GM12878 (cell line): Measurements from ENCODE around the gene MEX3D. TPM values are rescaled to one million over a fixed set of nuclear protein-coding genes. Genes with fewer than 3 reads are reported as not detected.

Experiments
- BCL11A ChIP-seq: IDR thresholded peaks from 2 replicates; pipeline ENCODE4 v1.6.1; 2011; ENCODE audit warnings: low read depth, low read length
- CREM ChIP-seq: IDR thresholded peaks from 2 replicates; pipeline ENCODE4 v1.6.1; 2014; ENCODE audit warnings: antibody characterized with exemption, low read depth
- HDAC6 ChIP-seq: fragments of 200-600 bp; sonication (generic); IDR thresholded peaks from one replicate; pipeline ENCODE4 v1.8.0; 2017; ENCODE audit warnings: antibody characterized with exemption; ENCODE audit not compliant: unreplicated experiment
- IKZF1 ChIP-seq: fragments of 450-650 bp; conservative IDR thresholded peaks from 2 replicates; pipeline ENCODE4 v1.6.1; 2017; ENCODE audit warnings: antibody characterized with exemption, mild to moderate bottlenecking
- IRF4 ChIP-seq: IDR thresholded peaks from 2 replicates; pipeline ENCODE4 v1.6.1; 2011; ENCODE audit warnings: low read depth, low read length
- KDM1A ChIP-seq: fragments of 200-600 bp; sonication (generic); IDR thresholded peaks from 2 replicates; pipeline ENCODE4 v1.6.1; 2016; ENCODE audit warnings: borderline replicate concordance
- MAX ChIP-seq: IDR thresholded peaks from 2 replicates; pipeline ENCODE4 v1.6.1; 2012; ENCODE audit warnings: low read depth, low read length, improper control_type of control experiment
- MEF2B ChIP-seq: fragments of 450-650 bp; IDR thresholded peaks from 2 replicates; pipeline ENCODE4 v1.6.1; 2018; ENCODE audit warnings: mild to moderate bottlenecking, moderate library complexity; ENCODE audit not compliant: partially characterized antibody, poor library complexity, severe bottlenecking
- MLLT1 ChIP-seq: fragments of 450-650 bp; IDR thresholded peaks from 2 replicates; pipeline ENCODE4 v1.6.1; 2016; ENCODE audit warnings: mild to moderate bottlenecking
- MYB ChIP-seq: fragments of 150-350 bp; IDR thresholded peaks from 2 replicates; pipeline ENCODE4 v1.6.1; 2014; ENCODE audit warnings: mild to moderate bottlenecking, low read depth, low read length, borderline replicate concordance
- NR2C1 ChIP-seq: fragments of 450-650 bp; IDR thresholded peaks from 2 replicates; pipeline ENCODE4 v1.6.1; 2017; ENCODE audit warnings: antibody characterized with exemption, mild to moderate bottlenecking, moderate library complexity
- NRF1 ChIP-seq: conservative IDR thresholded peaks from 2 replicates; pipeline ENCODE4 v1.6.1; 2011; ENCODE audit warnings: mild to moderate bottlenecking, low read depth, low read length, improper control_type of control experiment
- RB1 ChIP-seq: fragments of 450-650 bp; formaldehyde crosslinking; IDR thresholded peaks from 2 replicates; pipeline ENCODE4 v1.6.1; 2017; ENCODE audit warnings: mild to moderate bottlenecking, borderline replicate concordance
- SIN3A ChIP-seq: IDR thresholded peaks from 2 replicates; pipeline ENCODE4 v1.6.1; 2012; ENCODE audit warnings: low read depth, low read length, improper control_type of control experiment
- SIX5 ChIP-seq: IDR thresholded peaks from 2 replicates; pipeline ENCODE4 v1.6.1; 2011; ENCODE audit warnings: mild to moderate bottlenecking, low read depth, low read length, moderate library complexity; ENCODE audit not compliant: severe bottlenecking
- ZBTB40 ChIP-seq: fragments of 450-650 bp; IDR thresholded peaks from 2 replicates; pipeline ENCODE4 v1.6.1; 2016; ENCODE audit warnings: mild to moderate bottlenecking, moderate library complexity, borderline replicate concordance
- ZNF687 ChIP-seq: fragments of 450-650 bp; IDR thresholded peaks from 2 replicates; pipeline ENCODE4 v1.6.1; 2017; ENCODE audit warnings: mild to moderate bottlenecking, moderate library complexity
- ZSCAN29 ChIP-seq: fragments of 450-650 bp; IDR thresholded peaks from 2 replicates; pipeline ENCODE4 v1.6.1; 2017; ENCODE audit warnings: mild to moderate bottlenecking, moderate library complexity
- polyA plus RNA-seq, 11 experiments: library from polyadenylated mRNA; depleted of rRNA in 4 of 11; unstranded in 6 of 11; stranded (reverse) in 5 of 11; fragments of >200 nt; fragmentation: Nextera tagmentation in 4 of 11; fragmentation: Illumina TruSeq in 1 of 11; extraction: Ambion mirVana in 4 of 11; extraction: Trizol in 1 of 11; gene quantifications; 1 replicate in 1 of 11; 2 replicates in 10 of 11; pipeline versions ENCODE4 v1.2.1 to v1.2.3, GENCODE V29; 2011 to 2016; ENCODE audit warnings: inconsistent platforms in 2 of 11, missing spikeins in 2 of 11, low read depth in 1 of 11
- total RNA-seq, 4 experiments: library from RNA; depleted of rRNA in 3 of 4; stranded (reverse); fragments of >200 nt in 3 of 4; fragmentation: Illumina TruSeq in 1 of 4; extraction: Trizol in 1 of 4; gene quantifications; 2 replicates each; pipeline versions ENCODE4 v1.2.1 to v1.2.3, GENCODE V29; 2013 to 2021

MEX3D gene
- total and polyA plus RNA-seq, 10 of the 15 experiments (the other 5 are each of a cell fraction or from before 2014, with no cell fraction given): 0.18 to 6.8 (median 0.81) TPM

- TF ChIP-seq IRF4 (no peak), MLLT1 (peak; percentile 88), RB1 (peak; percentile 58; the same call in 1 of the 2 replicates), HDAC6 (no peak), SIN3A (peak; percentile 77), ZNF687 (0 out of 2 replicates have a peak, but pooled peaks have one; percentile 10), ZBTB40 (0 out of 2 replicates have a peak, but pooled peaks have one; percentile 63), SIX5 (no peak), MAX (peak; percentile 90), ZSCAN29 (no peak), KDM1A (no peak), IKZF1 (peak; percentile 44), NR2C1 (peak; percentile 67), CREM (peak; percentile 23; the same call in 1 of the 2 replicates), MEF2B (no peak), BCL11A (no peak), MYB (no peak), NRF1 (peak; percentile 69)
These were observed 37.4 kb upstream of the MEX3D start, which contains the start of gene UQCR11 (continued) for GRCh38 chr19:1605236-1606137.
